ENCODE results near the gene TMEM178B.

TMEM178B gene

GRCh38 chr7:141154131-141154732 is 80.4 kb downstream of the TMEM178B start:
- DNase-seq (ENCODE audit: low read depth, low spot score): no peak
- H3K27me3 ChIP-seq (ENCODE audit: insufficient read depth, insufficient read length): no peaks in the 10 kb centered on the region
- H3K9ac ChIP-seq (ENCODE audit: insufficient read length, low read depth): no peak overlapping the region
- no peaks in the 10 kb centered on the region for H3K9me3 ChIP-seq (ENCODE audit: insufficient read depth, low read length)
- TF ChIP-seq SUZ12 (IDR thresholded peaks at IDR 0.05; ENCODE audit: extremely low read depth, insufficient read depth, insufficient read length): no peak
- no peak for TF ChIP-seq ZNF274 (IDR thresholded peaks at IDR 0.05; ENCODE audit: low read depth, low read length)
- no peak for TF ChIP-seq YY1 (IDR thresholded peaks at IDR 0.05; ENCODE audit: insufficient read depth, insufficient read length)
- no peaks in the 10 kb centered on the region for H3K36me3 ChIP-seq (ENCODE audit: insufficient read depth, insufficient read length, low read length)
- H3K4me1 ChIP-seq (ENCODE audit: insufficient read depth, insufficient read length): no peaks in the 10 kb centered on the region
- H3K4me3 ChIP-seq (ENCODE audit: insufficient read length, low read depth): no peak overlapping the region

GRCh38 chr7:141156407-141156806 is 82.5 kb downstream of the TMEM178B start:
- Histone ChIP-seq H3K36me3 (ENCODE audit: insufficient read depth, insufficient read length, low read length) (no peaks in the 10 kb centered on the region), H3K4me1 (ENCODE audit: insufficient read depth, insufficient read length) (no peaks in the 10 kb centered on the region), H3K27me3 (ENCODE audit: insufficient read depth, insufficient read length) (no peaks in the 10 kb centered on the region), H3K9ac (ENCODE audit: insufficient read length, low read depth) (no peak overlapping the region), H3K4me3 (ENCODE audit: insufficient read length, low read depth) (no peak overlapping the region), H3K9me3 (ENCODE audit: insufficient read depth, low read length) (no peaks in the 10 kb centered on the region)
- no peak for DNase-seq (ENCODE audit: low read depth, low spot score)
- no peak for TF ChIP-seq ZNF274 (IDR thresholded peaks at IDR 0.05; ENCODE audit: low read depth, low read length)
- no peak for TF ChIP-seq YY1 (IDR thresholded peaks at IDR 0.05; ENCODE audit: insufficient read depth, insufficient read length)
- no peak for TF ChIP-seq SUZ12 (IDR thresholded peaks at IDR 0.05; ENCODE audit: extremely low read depth, insufficient read depth, insufficient read length)

GRCh38 chr7:141157138-141157765 is 83.4 kb downstream of the TMEM178B start:
- DNase-seq (ENCODE audit: low read depth, low spot score): no peak
- Histone ChIP-seq H3K36me3 (ENCODE audit: insufficient read depth, insufficient read length, low read length) (no peaks in the 10 kb centered on the region), H3K27me3 (ENCODE audit: insufficient read depth, insufficient read length) (no peaks in the 10 kb centered on the region), H3K4me3 (ENCODE audit: insufficient read length, low read depth) (no peak overlapping the region), H3K9ac (ENCODE audit: insufficient read length, low read depth) (no peak overlapping the region), H3K9me3 (ENCODE audit: insufficient read depth, low read length) (no peaks in the 10 kb centered on the region), H3K4me1 (ENCODE audit: insufficient read depth, insufficient read length) (no peaks in the 10 kb centered on the region)
- TF ChIP-seq ZNF274 (IDR thresholded peaks at IDR 0.05; ENCODE audit: low read depth, low read length) (no peak), YY1 (IDR thresholded peaks at IDR 0.05; ENCODE audit: insufficient read depth, insufficient read length) (no peak), SUZ12 (IDR thresholded peaks at IDR 0.05; ENCODE audit: extremely low read depth, insufficient read depth, insufficient read length) (no peak)

- Histone ChIP-seq H3K27me3 (ENCODE audit: insufficient read depth, insufficient read length) (no peaks in the 10 kb centered on the region), H3K9ac (ENCODE audit: insufficient read length, low read depth) (no peak overlapping the region), H3K4me1 (ENCODE audit: insufficient read depth, insufficient read length) (no peaks in the 10 kb centered on the region), H3K36me3 (ENCODE audit: insufficient read depth, insufficient read length, low read length) (no peaks in the 10 kb centered on the region), H3K9me3 (ENCODE audit: insufficient read depth, low read length) (no peaks in the 10 kb centered on the region), H3K4me3 (ENCODE audit: insufficient read length, low read depth) (no peak overlapping the region)
- DNase-seq (ENCODE audit: low read depth, low spot score): peak; percentile 40
- no peak for TF ChIP-seq YY1 (IDR thresholded peaks at IDR 0.05; ENCODE audit: insufficient read depth, insufficient read length)
- no peak for TF ChIP-seq ZNF274 (IDR thresholded peaks at IDR 0.05; ENCODE audit: low read depth, low read length)
- no peak for TF ChIP-seq SUZ12 (IDR thresholded peaks at IDR 0.05; ENCODE audit: extremely low read depth, insufficient read depth, insufficient read length)
Observed at GRCh38 chr7:141158561-141158960, 84.7 kb downstream of the TMEM178B start.

GRCh38 chr7:141160246-141160860 is 86.5 kb downstream of the TMEM178B start:
- no peaks in the 10 kb centered on the region for H3K9me3 ChIP-seq (ENCODE audit: insufficient read depth, low read length)
- no peak for DNase-seq (ENCODE audit: low read depth, low spot score)
- TF ChIP-seq ZNF274 (IDR thresholded peaks at IDR 0.05; ENCODE audit: low read depth, low read length) (no peak), SUZ12 (IDR thresholded peaks at IDR 0.05; ENCODE audit: extremely low read depth, insufficient read depth, insufficient read length) (no peak), YY1 (IDR thresholded peaks at IDR 0.05; ENCODE audit: insufficient read depth, insufficient read length) (no peak)
- no peak overlapping the region for H3K4me3 ChIP-seq (ENCODE audit: insufficient read length, low read depth)
- H3K27me3 ChIP-seq (ENCODE audit: insufficient read depth, insufficient read length): no peaks in the 10 kb centered on the region
- no peaks in the 10 kb centered on the region for H3K4me1 ChIP-seq (ENCODE audit: insufficient read depth, insufficient read length)
- no peaks in the 10 kb centered on the region for H3K36me3 ChIP-seq (ENCODE audit: insufficient read depth, insufficient read length, low read length)
- H3K9ac ChIP-seq (ENCODE audit: insufficient read length, low read depth): no peak overlapping the region

GRCh38 chr7:141161550-141162535 is 88.0 kb downstream of the TMEM178B start:
- Histone ChIP-seq H3K9me3 (ENCODE audit: insufficient read depth, low read length) (no peaks in the 10 kb centered on the region), H3K9ac (ENCODE audit: insufficient read length, low read depth) (no peak overlapping the region), H3K4me3 (ENCODE audit: insufficient read length, low read depth) (no peak overlapping the region), H3K4me1 (ENCODE audit: insufficient read depth, insufficient read length) (no peaks in the 10 kb centered on the region), H3K27me3 (ENCODE audit: insufficient read depth, insufficient read length) (no peaks in the 10 kb centered on the region), H3K36me3 (ENCODE audit: insufficient read depth, insufficient read length, low read length) (no peaks in the 10 kb centered on the region)
- no peak for DNase-seq (ENCODE audit: low read depth, low spot score)
- no peak for TF ChIP-seq YY1 (IDR thresholded peaks at IDR 0.05; ENCODE audit: insufficient read depth, insufficient read length)
- no peak for TF ChIP-seq ZNF274 (IDR thresholded peaks at IDR 0.05; ENCODE audit: low read depth, low read length)
- TF ChIP-seq SUZ12 (IDR thresholded peaks at IDR 0.05; ENCODE audit: extremely low read depth, insufficient read depth, insufficient read length): no peak

Measured in NT2/D1 (cell line).